ES-I3 (cell line): ENCODE results near the gene TUBA3D.
"Not testable (repeated sequence)": the region's sequence is repeated elsewhere in the genome, so short reads cannot be mapped to it uniquely, and the experiment has no call there.

Experiments used
- H3K36me3 ChIP-seq: 2 replicates; pipeline ENCODE4 v1.6.1; 2013; ENCODE audit warnings: mild to moderate bottlenecking, low read length, control low read depth, moderate library complexity; ENCODE audit not compliant: insufficient read depth
- H3K4me1 ChIP-seq: 2 replicates; pipeline ENCODE4 v1.6.1; 2013; ENCODE audit warnings: mild to moderate bottlenecking, control low read depth, low read length; ENCODE audit not compliant: insufficient read depth
- H3K9ac ChIP-seq: 2 replicates; pipeline ENCODE4 v1.6.1; 2013; ENCODE audit warnings: low read depth, mild to moderate bottlenecking, low read length, moderate library complexity
- H3K9me3 ChIP-seq: 2 replicates; pipeline ENCODE4 v1.6.1; 2013; ENCODE audit warnings: mild to moderate bottlenecking, low read length, moderate library complexity; ENCODE audit not compliant: control insufficient read depth, insufficient read depth

The TUBA3D gene

DNA sequence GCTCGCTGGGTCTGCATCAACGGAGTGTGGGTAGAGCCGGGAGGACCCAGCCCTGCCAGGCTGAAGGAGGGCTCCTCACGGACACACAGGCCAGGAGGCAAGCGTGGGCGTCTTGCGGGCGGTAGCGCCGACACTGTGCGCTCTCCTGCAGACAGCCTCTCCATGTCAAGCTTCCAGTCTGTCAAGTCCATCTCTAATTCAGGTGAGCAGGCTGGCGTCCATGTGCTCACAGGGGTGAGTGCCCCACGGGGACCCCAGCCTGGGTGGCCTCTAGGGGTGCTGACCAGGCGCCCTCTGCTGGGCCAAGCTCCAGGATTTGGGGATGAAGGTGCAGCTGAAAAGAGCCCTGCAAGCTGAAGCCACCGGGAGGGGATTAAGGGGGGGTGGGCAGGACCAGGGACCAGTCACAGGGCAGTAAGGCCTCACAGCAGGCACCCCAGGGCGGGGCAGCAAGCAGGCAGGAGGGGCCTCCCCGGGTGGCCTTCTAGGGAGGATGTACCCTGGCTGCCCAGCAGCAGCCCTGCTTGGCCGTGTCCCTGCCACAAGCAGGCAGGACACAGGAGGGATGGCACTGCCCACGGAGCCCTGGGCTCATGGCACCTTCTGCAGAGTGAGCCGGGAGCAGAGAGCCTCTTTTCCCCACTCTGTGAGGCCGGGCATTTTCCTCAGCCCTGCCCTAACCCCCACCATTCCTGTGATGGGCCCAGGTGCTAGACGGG is 54.9 kb downstream of the TUBA3D start:
- not testable (repeated sequence) for H3K4me1 ChIP-seq, H3K9me3 ChIP-seq, H3K9ac ChIP-seq, H3K36me3 ChIP-seq

DNA sequence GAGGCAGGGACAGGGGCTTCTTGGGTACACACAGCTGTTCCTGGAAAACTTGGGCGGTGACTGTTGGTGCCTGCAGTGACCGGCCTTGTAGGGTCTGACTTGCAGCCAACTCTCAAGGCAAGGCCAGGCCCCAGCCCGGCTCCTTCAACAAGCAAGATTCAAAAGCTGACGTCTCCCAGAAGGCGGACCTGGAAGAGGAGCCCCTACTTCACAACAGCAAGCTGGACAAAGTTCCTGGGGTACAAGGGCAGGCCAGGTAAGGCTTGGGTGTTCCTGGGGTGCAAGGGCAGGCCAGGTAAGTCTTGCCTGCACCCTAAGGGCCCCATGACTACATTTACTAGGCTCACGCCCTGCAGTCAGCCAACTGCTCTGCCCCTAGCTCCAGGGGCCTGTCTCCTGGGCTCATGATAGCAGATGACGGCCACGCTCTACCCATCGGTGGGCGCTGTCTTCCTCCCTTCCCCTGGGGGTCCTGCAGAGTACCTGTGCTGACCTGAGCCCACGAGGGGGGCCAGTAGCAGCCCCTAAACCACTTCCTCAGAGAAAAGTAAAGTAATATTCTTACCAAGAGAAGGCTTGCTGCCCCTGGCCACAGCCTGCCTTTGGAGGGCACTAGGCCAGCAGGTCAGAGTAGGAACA is 55.7 kb downstream of the TUBA3D start:
- not testable (repeated sequence) for H3K9me3 ChIP-seq, H3K36me3 ChIP-seq, H3K9ac ChIP-seq, H3K4me1 ChIP-seq
